H9 (cell line): ENCODE data around the gene SPTSSA. TPM values are rescaled to one million over a fixed set of nuclear protein-coding genes. Genes with fewer than 3 reads are reported as not detected.
"Not testable (repeated sequence)": the region's sequence is repeated elsewhere in the genome, so short reads cannot be mapped to it uniquely, and the experiment has no call there.

Source experiments
- DNase-seq: peaks from one replicate; pipeline ENCODE4 v3.0.0-alpha.2; 2017
- H2AFZ ChIP-seq: one replicate; pipeline ENCODE4 v1.6.1; 2013; ENCODE audit warnings: mild to moderate bottlenecking, low read length, control low read depth, moderate library complexity
- H2AK5ac ChIP-seq: 2 replicates; pipeline ENCODE4 v1.6.1; 2013; ENCODE audit warnings: low read length, control low read depth, mixed read lengths; ENCODE audit not compliant: insufficient read length
- H2BK120ac ChIP-seq: one replicate; pipeline ENCODE4 v1.6.1; 2013; ENCODE audit warnings: low read depth, mild to moderate bottlenecking, low read length, control low read depth, inconsistent platforms; ENCODE audit not compliant: poor library complexity, severe bottlenecking
- H2BK12ac ChIP-seq: 2 replicates; pipeline ENCODE4 v1.6.1; 2013; ENCODE audit warnings: low read length, control low read depth, mixed read lengths, low read depth; ENCODE audit not compliant: insufficient read length
- H2BK15ac ChIP-seq: 2 replicates; pipeline ENCODE4 v1.6.1; 2013; ENCODE audit warnings: low read depth, low read length, control low read depth
- H2BK20ac ChIP-seq: one replicate; pipeline ENCODE4 v1.6.1; 2013; ENCODE audit warnings: low read depth, mild to moderate bottlenecking, low read length, control low read depth, inconsistent platforms; ENCODE audit not compliant: poor library complexity, severe bottlenecking
- H2BK5ac ChIP-seq: 2 replicates; pipeline ENCODE4 v1.6.1; 2013; ENCODE audit warnings: low read length, control low read depth, mixed read lengths; ENCODE audit not compliant: insufficient read length
- H3K14ac ChIP-seq: 2 replicates; pipeline ENCODE4 v1.6.1; 2013; ENCODE audit warnings: low read length, control low read depth; ENCODE audit not compliant: insufficient read depth
- H3K18ac ChIP-seq: 2 replicates; pipeline ENCODE4 v1.6.1; 2013; ENCODE audit warnings: low read depth, mild to moderate bottlenecking, mixed read lengths, low read length, control low read depth; ENCODE audit not compliant: insufficient read length
- H3K23ac ChIP-seq: 2 replicates; pipeline ENCODE4 v1.6.1; 2013; ENCODE audit warnings: low read length, control low read depth, mixed read lengths, low read depth; ENCODE audit not compliant: insufficient read length
- H3K23me2 ChIP-seq: 2 replicates; pipeline ENCODE4 v1.6.1; 2013; ENCODE audit warnings: low read depth, mild to moderate bottlenecking, mixed read lengths, low read length, control low read depth; ENCODE audit not compliant: insufficient read length, poor library complexity, severe bottlenecking
- H3K27ac ChIP-seq: 2 replicates; pipeline ENCODE4 v1.5.1; 2013; ENCODE audit warnings: low read length, control low read depth, mixed read lengths, low read depth; ENCODE audit not compliant: insufficient read length
- H3K27me3 ChIP-seq: 2 replicates; pipeline ENCODE4 v1.6.1; 2013; ENCODE audit warnings: low read length, control low read depth, inconsistent platforms; ENCODE audit not compliant: insufficient read depth
- H3K4ac ChIP-seq: 2 replicates; pipeline ENCODE4 v1.6.1; 2013; ENCODE audit warnings: low read depth, mild to moderate bottlenecking, control low read depth, inconsistent platforms, low read length, moderate library complexity
- H3K4me1 ChIP-seq: 2 replicates; pipeline ENCODE4 v1.6.1; 2013; ENCODE audit warnings: low read length, control low read depth, inconsistent platforms; ENCODE audit not compliant: insufficient read depth
- H3K4me2 ChIP-seq: 2 replicates; pipeline ENCODE4 v1.6.1; 2013; ENCODE audit warnings: low read length, control low read depth, mixed read lengths; ENCODE audit not compliant: insufficient read length, insufficient read depth
- H3K56ac ChIP-seq: 2 replicates; pipeline ENCODE4 v1.6.1; 2013; ENCODE audit warnings: low read depth, mild to moderate bottlenecking, mixed read lengths, low read length, control low read depth; ENCODE audit not compliant: insufficient read length
- H3K79me1 ChIP-seq: 2 replicates; pipeline ENCODE4 v1.6.1; 2013; ENCODE audit warnings: low read depth, mild to moderate bottlenecking, moderate library complexity, low read length, control low read depth, inconsistent platforms; ENCODE audit not compliant: insufficient read depth, poor library complexity, severe bottlenecking
- H3K79me2 ChIP-seq: 2 replicates; pipeline ENCODE4 v1.6.1; 2013; ENCODE audit warnings: low read length, control low read depth, inconsistent platforms; ENCODE audit not compliant: insufficient read depth
- H3K9ac ChIP-seq: 2 replicates; pipeline ENCODE4 v1.6.1; 2013; ENCODE audit warnings: low read length, control low read depth, mixed read lengths; ENCODE audit not compliant: insufficient read length; ENCODE audit errors: extremely low read depth
- H3K9me3 ChIP-seq: one replicate; pipeline ENCODE4 v1.6.1; 2013; ENCODE audit warnings: low read depth, low read length, inconsistent platforms; ENCODE audit not compliant: control insufficient read depth
- H3T11ph ChIP-seq: one replicate; pipeline ENCODE4 v1.6.1; 2013; ENCODE audit warnings: mild to moderate bottlenecking, low read length, control low read depth, inconsistent platforms
- H4K20me1 ChIP-seq: one replicate; pipeline ENCODE4 v1.6.1; 2013; ENCODE audit not compliant: control insufficient read depth, insufficient read length, insufficient read depth
- H4K5ac ChIP-seq: 2 replicates; pipeline ENCODE4 v1.6.1; 2013; ENCODE audit warnings: low read depth, mild to moderate bottlenecking, mixed read lengths, low read length, control low read depth; ENCODE audit not compliant: insufficient read length
- H4K8ac ChIP-seq: replicated peaks from 2 replicates; pipeline ENCODE4 v1.6.1; 2013; ENCODE audit warnings: low read length, control low read depth, mixed read lengths, low read depth; ENCODE audit not compliant: insufficient read length
- H4K91ac ChIP-seq: 2 replicates; pipeline ENCODE4 v1.6.1; 2013; ENCODE audit warnings: low read depth, mild to moderate bottlenecking, moderate library complexity, mixed read lengths, low read length, control low read depth; ENCODE audit not compliant: insufficient read length
- H3K27ac Mint-ChIP-seq, 3 experiments: 2 replicates in 2 of 3; 3 replicates in 1 of 3; pipeline ENCODE4 v1.8.0; 2020 to 2021; ENCODE audit warnings: mixed read lengths in 3 of 3, mild to moderate bottlenecking in 1 of 3, moderate library complexity in 1 of 3
- H3K27me3 Mint-ChIP-seq: 2 replicates; pipeline ENCODE4 v1.8.0; 2021; ENCODE audit warnings: low read depth, mild to moderate bottlenecking, moderate library complexity, mixed read lengths
- H3K36me3 Mint-ChIP-seq, 3 experiments: 2 replicates in 2 of 3; 3 replicates in 1 of 3; pipeline ENCODE4 v1.8.0; 2020 to 2021; ENCODE audit warnings: low read depth in 3 of 3, mixed read lengths in 3 of 3; ENCODE audit not compliant: insufficient read depth in 1 of 3
- H3K4me1 Mint-ChIP-seq, 2 experiments: 2 replicates each; pipeline ENCODE4 v1.8.0; 2020; ENCODE audit warnings: mixed read lengths in 2 of 2
- H3K4me3 Mint-ChIP-seq, 2 experiments: 2 replicates in 1 of 2; 3 replicates in 1 of 2; pipeline ENCODE4 v1.8.0; 2020 to 2021; ENCODE audit warnings: mild to moderate bottlenecking in 2 of 2, mixed read lengths in 2 of 2, moderate library complexity in 1 of 2
- H3K9me3 Mint-ChIP-seq, 2 experiments: 2 replicates in 1 of 2; 3 replicates in 1 of 2; pipeline ENCODE4 v1.8.0; 2020; ENCODE audit warnings: mild to moderate bottlenecking in 2 of 2, mixed read lengths in 2 of 2, moderate library complexity in 1 of 2
- WGBS: extraction: QIAGEN DNeasy Blood & Tissue Kit; methylation state at CpG from one replicate; pipeline ENCODE4 v1.1.7; 2013; ENCODE audit warnings: missing lambda C conversion rate, low lambda C conversion rate, mixed read lengths; ENCODE audit not compliant: insufficient read length; ENCODE audit errors: extremely low coverage; 5-methylcytosine and 5-hydroxymethylcytosine counted together
- total RNA-seq: library from RNA; stranded (reverse); gene quantifications from 2 replicates; pipeline ENCODE4 v1.2.1, GENCODE V29; 2021
- TF ChIP-seq, protein P1 (sequence below): fragments of 200-600 bp; sonication (generic); conservative IDR thresholded peaks from 3 replicates; pipeline ENCODE4 v1.8.0; 2021; ENCODE audit warnings: antibody characterized with exemption, mild to moderate bottlenecking

SPTSSA gene
- total RNA-seq, 1 experiment from 2014 or later, result 23.3 TPM

DNA sequence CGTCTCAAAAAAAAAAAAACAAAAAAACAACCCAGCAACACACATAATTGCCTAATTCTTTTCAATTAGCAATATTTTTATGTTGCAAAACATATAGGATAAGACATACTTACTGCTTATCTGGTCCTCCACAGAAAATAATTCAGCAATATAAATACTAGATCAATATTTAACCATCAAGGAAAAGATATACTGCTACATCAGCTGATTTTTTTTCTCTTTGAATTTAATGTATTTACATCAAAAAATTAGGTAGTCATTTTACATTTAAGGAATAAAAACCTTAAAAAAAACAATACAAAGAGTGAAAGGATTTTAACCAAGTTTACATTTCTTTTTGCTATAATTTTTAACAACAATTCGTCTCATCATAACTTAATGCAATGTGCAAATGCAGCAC lies 28.1 kb downstream of the SPTSSA start:
- TF ChIP-seq, protein P1, sequence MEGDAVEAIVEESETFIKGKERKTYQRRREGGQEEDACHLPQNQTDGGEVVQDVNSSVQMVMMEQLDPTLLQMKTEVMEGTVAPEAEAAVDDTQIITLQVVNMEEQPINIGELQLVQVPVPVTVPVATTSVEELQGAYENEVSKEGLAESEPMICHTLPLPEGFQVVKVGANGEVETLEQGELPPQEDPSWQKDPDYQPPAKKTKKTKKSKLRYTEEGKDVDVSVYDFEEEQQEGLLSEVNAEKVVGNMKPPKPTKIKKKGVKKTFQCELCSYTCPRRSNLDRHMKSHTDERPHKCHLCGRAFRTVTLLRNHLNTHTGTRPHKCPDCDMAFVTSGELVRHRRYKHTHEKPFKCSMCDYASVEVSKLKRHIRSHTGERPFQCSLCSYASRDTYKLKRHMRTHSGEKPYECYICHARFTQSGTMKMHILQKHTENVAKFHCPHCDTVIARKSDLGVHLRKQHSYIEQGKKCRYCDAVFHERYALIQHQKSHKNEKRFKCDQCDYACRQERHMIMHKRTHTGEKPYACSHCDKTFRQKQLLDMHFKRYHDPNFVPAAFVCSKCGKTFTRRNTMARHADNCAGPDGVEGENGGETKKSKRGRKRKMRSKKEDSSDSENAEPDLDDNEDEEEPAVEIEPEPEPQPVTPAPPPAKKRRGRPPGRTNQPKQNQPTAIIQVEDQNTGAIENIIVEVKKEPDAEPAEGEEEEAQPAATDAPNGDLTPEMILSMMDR, result no peak
- no peak overlapping the region for H2BK15ac ChIP-seq

DNA sequence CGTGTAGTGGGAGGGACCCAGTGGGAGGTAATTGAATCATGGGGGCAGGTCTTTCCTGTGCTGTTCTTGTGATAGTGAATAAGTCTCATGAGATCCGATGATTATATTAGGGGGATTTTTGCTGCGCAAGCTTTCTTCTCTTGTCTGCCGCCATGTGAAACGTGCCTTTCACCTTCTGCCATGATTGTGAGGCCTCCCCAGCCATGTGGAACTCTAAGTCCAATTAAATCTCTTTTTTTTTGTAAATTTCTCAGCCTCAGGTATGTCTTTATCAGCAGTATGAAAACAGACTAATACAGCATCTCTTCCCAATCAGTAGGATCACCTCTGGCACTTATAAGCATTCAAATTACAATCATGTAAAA lies 34.0 kb downstream of the SPTSSA start:
- not testable (repeated sequence) for H3K14ac ChIP-seq, H2BK20ac ChIP-seq, H4K20me1 ChIP-seq, H3K27me3 Mint-ChIP-seq, H2BK5ac ChIP-seq, H3K9me3 ChIP-seq, H4K91ac ChIP-seq, H3K4me1 ChIP-seq, H4K5ac ChIP-seq, H3K9ac ChIP-seq, H3K79me2 ChIP-seq, H3K4ac ChIP-seq, H2BK120ac ChIP-seq, H3K36me3 Mint-ChIP-seq, H3K23ac ChIP-seq, H3K27ac ChIP-seq, H3T11ph ChIP-seq, H3K27me3 ChIP-seq, H4K8ac ChIP-seq, H3K18ac ChIP-seq, H2AFZ ChIP-seq, H3K4me1 Mint-ChIP-seq, H3K9me3 Mint-ChIP-seq, H3K79me1 ChIP-seq, H2BK15ac ChIP-seq, H2BK12ac ChIP-seq, H2AK5ac ChIP-seq, H3K4me3 Mint-ChIP-seq, H3K4me2 ChIP-seq, H3K23me2 ChIP-seq, DNase-seq, H3K56ac ChIP-seq
- peak overlapping the region in 1 of 3 experiments; percentile 14; a peak in 1 of 7 replicates for H3K27ac Mint-ChIP-seq
- WGBS, result no CpG with 5 or more reads among the region's 5 CpGs

More for the DNA sequence above, 28.1 kb downstream of the SPTSSA start:
- Histone ChIP-seq H3K79me1 (no peaks in the 10 kb centered on the region), H3K56ac (no peak overlapping the region), H2AK5ac (no peak overlapping the region), H3K14ac (no peak overlapping the region), H3T11ph (no peak overlapping the region), H3K4me2 (no peak overlapping the region), H4K20me1 (no peaks in the 10 kb centered on the region), H3K4me1 (no peaks in the 10 kb centered on the region; the same call in 1 of the 2 replicates), H2AFZ (no peak overlapping the region), H2BK20ac (no peak overlapping the region), H2BK120ac (no peak overlapping the region), H4K8ac (no peak overlapping the region), H3K4ac (no peak overlapping the region), H3K23me2 (no peaks in the 10 kb centered on the region), H3K9me3 (no peaks in the 10 kb centered on the region), H3K18ac (no peak overlapping the region), H4K91ac (no peak overlapping the region), H3K23ac (no peak overlapping the region), H3K27ac (no peak overlapping the region), H3K79me2 (peaks cover 6% of the 10 kb centered on the region; the same call in 1 of the 2 replicates), H4K5ac (no peak overlapping the region), H2BK5ac (no peak overlapping the region), H3K27me3 (no peaks in the 10 kb centered on the region), H3K9ac (no peak overlapping the region), H2BK12ac (no peak overlapping the region)
- Mint-ChIP-seq H3K9me3 (no peaks in the 10 kb centered on the region), H3K4me3 (no peak overlapping the region), H3K4me1 (peaks cover 4 to 5% of the 10 kb centered on the region in 2 experiments; a peak in 3 of 4 replicates), H3K27me3 (no peaks in the 10 kb centered on the region), H3K36me3 (peaks cover 0 to 3% (median 1%) of the 10 kb centered on the region in 3 experiments; a peak in 2 of 7 replicates), H3K27ac (no peak overlapping the region)
- WGBS, result 100% methylated on average over 1 of the region's 2 CpGs
- no peak for DNase-seq
